ENCODE data around the gene C14orf119. TPM values are rescaled to one million over a fixed set of nuclear protein-coding genes. Genes with fewer than 3 reads are reported as not detected.

The C14orf119 gene
- total RNA-seq, 1 experiment from 2014 or later, result 46.8 TPM

DNA sequence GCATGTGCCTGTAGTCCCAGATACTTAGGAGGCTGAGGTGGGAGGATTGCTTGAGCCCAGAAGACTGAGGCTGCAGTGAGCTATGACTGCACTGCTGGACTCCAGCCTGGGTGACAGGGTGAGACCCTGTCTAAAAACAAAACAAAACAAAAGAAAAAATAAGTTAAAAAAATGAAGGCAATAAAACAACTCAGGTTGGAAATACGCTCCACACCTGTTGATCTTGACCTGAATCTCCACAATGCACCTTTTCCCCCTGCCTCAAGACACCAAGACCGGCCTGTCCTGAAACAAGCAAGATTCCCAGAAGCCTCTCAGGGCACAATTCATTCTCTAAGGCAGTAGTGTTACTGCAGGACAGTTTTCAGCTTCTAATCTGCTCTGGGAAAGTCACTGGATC lies 44.6 kb downstream of the C14orf119 start:
- no peak overlapping the region for H2AFZ ChIP-seq (ENCODE audit: low read depth, low read length, poor library complexity, severe bottlenecking)
- no peak overlapping the region for H3K9ac ChIP-seq (ENCODE audit: low read length)

More for the DNA sequence above, 44.6 kb downstream of the C14orf119 start:
- TF ChIP-seq JUND (IDR thresholded peaks at IDR 0.05) (no peak), ZFX (IDR thresholded peaks at IDR 0.05) (no peak), EGR1 (IDR thresholded peaks at IDR 0.05; ENCODE audit: low read depth) (no peak), TCF7L2 (IDR thresholded peaks at IDR 0.05; ENCODE audit: borderline replicate concordance, extremely low read depth, insufficient read depth, insufficient read length) (no peak), SP1 (IDR thresholded peaks at IDR 0.05; ENCODE audit: low read depth) (no peak), YY1 (IDR thresholded peaks at IDR 0.05; ENCODE audit: extremely low read depth, insufficient replicate concordance, low read depth, low read length) (no peak), FOSL1 (IDR thresholded peaks at IDR 0.05; ENCODE audit: low read depth) (no peak), POLR2AphosphoS5 (IDR thresholded peaks at IDR 0.05; ENCODE audit: low read depth, low read length) (no peak), CEBPB (IDR thresholded peaks at IDR 0.05; ENCODE audit: low read depth) (no peak), SRF (IDR thresholded peaks at IDR 0.05; ENCODE audit: low read depth) (no peak), POLR2A (IDR thresholded peaks at IDR 0.05; ENCODE audit: borderline replicate concordance, extremely low read depth, insufficient read depth, insufficient read length) (no peak), EZH2 (IDR thresholded peaks at IDR 0.05) (no peak), EZH2phosphoT487 (IDR thresholded peaks at IDR 0.05; ENCODE audit: borderline replicate concordance) (no peak)
- TF ChIP-seq, protein P1, sequence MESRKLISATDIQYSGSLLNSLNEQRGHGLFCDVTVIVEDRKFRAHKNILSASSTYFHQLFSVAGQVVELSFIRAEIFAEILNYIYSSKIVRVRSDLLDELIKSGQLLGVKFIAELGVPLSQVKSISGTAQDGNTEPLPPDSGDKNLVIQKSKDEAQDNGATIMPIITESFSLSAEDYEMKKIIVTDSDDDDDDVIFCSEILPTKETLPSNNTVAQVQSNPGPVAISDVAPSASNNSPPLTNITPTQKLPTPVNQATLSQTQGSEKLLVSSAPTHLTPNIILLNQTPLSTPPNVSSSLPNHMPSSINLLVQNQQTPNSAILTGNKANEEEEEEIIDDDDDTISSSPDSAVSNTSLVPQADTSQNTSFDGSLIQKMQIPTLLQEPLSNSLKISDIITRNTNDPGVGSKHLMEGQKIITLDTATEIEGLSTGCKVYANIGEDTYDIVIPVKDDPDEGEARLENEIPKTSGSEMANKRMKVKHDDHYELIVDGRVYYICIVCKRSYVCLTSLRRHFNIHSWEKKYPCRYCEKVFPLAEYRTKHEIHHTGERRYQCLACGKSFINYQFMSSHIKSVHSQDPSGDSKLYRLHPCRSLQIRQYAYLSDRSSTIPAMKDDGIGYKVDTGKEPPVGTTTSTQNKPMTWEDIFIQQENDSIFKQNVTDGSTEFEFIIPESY (IDR thresholded peaks at IDR 0.05; ENCODE audit: extremely low read depth, insufficient replicate concordance, low read length), result no peak
- TF ChIP-seq, protein P2, sequence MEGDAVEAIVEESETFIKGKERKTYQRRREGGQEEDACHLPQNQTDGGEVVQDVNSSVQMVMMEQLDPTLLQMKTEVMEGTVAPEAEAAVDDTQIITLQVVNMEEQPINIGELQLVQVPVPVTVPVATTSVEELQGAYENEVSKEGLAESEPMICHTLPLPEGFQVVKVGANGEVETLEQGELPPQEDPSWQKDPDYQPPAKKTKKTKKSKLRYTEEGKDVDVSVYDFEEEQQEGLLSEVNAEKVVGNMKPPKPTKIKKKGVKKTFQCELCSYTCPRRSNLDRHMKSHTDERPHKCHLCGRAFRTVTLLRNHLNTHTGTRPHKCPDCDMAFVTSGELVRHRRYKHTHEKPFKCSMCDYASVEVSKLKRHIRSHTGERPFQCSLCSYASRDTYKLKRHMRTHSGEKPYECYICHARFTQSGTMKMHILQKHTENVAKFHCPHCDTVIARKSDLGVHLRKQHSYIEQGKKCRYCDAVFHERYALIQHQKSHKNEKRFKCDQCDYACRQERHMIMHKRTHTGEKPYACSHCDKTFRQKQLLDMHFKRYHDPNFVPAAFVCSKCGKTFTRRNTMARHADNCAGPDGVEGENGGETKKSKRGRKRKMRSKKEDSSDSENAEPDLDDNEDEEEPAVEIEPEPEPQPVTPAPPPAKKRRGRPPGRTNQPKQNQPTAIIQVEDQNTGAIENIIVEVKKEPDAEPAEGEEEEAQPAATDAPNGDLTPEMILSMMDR (IDR thresholded peaks at IDR 0.05 in 2 of 3, conservative IDR thresholded peaks at IDR 0.05 in 1 of 3; ENCODE audit: borderline replicate concordance in 1 of 3, insufficient read depth in 1 of 3, low read depth in 2 of 3, low read length in 2 of 3), result no peak
- TF ChIP-seq, protein P3, sequence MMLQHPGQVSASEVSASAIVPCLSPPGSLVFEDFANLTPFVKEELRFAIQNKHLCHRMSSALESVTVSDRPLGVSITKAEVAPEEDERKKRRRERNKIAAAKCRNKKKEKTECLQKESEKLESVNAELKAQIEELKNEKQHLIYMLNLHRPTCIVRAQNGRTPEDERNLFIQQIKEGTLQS (IDR thresholded peaks at IDR 0.05), result no peak
- TF ChIP-seq, protein P4, sequence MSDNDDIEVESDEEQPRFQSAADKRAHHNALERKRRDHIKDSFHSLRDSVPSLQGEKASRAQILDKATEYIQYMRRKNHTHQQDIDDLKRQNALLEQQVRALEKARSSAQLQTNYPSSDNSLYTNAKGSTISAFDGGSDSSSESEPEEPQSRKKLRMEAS (IDR thresholded peaks at IDR 0.05), result no peak
- TF ChIP-seq, protein P5, sequence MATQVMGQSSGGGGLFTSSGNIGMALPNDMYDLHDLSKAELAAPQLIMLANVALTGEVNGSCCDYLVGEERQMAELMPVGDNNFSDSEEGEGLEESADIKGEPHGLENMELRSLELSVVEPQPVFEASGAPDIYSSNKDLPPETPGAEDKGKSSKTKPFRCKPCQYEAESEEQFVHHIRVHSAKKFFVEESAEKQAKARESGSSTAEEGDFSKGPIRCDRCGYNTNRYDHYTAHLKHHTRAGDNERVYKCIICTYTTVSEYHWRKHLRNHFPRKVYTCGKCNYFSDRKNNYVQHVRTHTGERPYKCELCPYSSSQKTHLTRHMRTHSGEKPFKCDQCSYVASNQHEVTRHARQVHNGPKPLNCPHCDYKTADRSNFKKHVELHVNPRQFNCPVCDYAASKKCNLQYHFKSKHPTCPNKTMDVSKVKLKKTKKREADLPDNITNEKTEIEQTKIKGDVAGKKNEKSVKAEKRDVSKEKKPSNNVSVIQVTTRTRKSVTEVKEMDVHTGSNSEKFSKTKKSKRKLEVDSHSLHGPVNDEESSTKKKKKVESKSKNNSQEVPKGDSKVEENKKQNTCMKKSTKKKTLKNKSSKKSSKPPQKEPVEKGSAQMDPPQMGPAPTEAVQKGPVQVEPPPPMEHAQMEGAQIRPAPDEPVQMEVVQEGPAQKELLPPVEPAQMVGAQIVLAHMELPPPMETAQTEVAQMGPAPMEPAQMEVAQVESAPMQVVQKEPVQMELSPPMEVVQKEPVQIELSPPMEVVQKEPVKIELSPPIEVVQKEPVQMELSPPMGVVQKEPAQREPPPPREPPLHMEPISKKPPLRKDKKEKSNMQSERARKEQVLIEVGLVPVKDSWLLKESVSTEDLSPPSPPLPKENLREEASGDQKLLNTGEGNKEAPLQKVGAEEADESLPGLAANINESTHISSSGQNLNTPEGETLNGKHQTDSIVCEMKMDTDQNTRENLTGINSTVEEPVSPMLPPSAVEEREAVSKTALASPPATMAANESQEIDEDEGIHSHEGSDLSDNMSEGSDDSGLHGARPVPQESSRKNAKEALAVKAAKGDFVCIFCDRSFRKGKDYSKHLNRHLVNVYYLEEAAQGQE (IDR thresholded peaks at IDR 0.05; ENCODE audit: low read depth), result no peak
- H3K4me3 ChIP-seq (replicated peaks in 1 of 2; ENCODE audit: low read depth in 1 of 2, low read length in 2 of 2), result no peak overlapping the region
- no peaks in the 10 kb centered on the region for H4K20me1 ChIP-seq (ENCODE audit: insufficient read depth)
- H3K27ac ChIP-seq (ENCODE audit: low read depth, low read length), result no peak overlapping the region
- no peak overlapping the region for H3K4me2 ChIP-seq (ENCODE audit: low read length)
- DNase-seq (ENCODE audit: low read depth, low spot score) (no peak), ATAC-seq (no peak)
- RAD21 ChIA-PET (ENCODE audit: low non-redundant PET in 1 of 2, low total read pairs in 2 of 2, uncharacterized antibody in 2 of 2, unreplicated experiment in 2 of 2), result no interaction called here
- no peaks in the 10 kb centered on the region for H3K9me2 ChIP-seq (ENCODE audit: insufficient read depth)
- peaks cover 0 to 6% of the 10 kb centered on the region in 2 experiments; a peak in 2 of 4 replicates for H3K4me1 ChIP-seq (ENCODE audit: control insufficient read depth in 1 of 2, insufficient read depth in 2 of 2, low read length in 2 of 2)
- no peaks in the 10 kb centered on the region for H3K27me3 ChIP-seq (ENCODE audit: insufficient read depth, low read length)
- CTCF ChIA-PET, result no interaction called here
- H3K79me2 ChIP-seq (ENCODE audit: insufficient read depth, low read length), result no peaks in the 10 kb centered on the region
- BruUV-seq (replicated peaks), result no TSS peak
- POLR2A ChIA-PET, result no interaction called here
- no peaks in the 10 kb centered on the region for H3K36me3 ChIP-seq (ENCODE audit: control insufficient read depth in 1 of 2, insufficient read depth in 2 of 2, low read length in 2 of 2)
- intact Hi-C loops (cut with micrococcal nuclease), result no loop called here
- no peaks in the 10 kb centered on the region for H3K9me3 ChIP-seq (ENCODE audit: control insufficient read depth in 1 of 2, insufficient read depth in 1 of 2, low read depth in 1 of 2, low read length in 2 of 2)

Data from HCT116 (cell line).